ENCODE data around the gene SPRYD4.

DNA sequence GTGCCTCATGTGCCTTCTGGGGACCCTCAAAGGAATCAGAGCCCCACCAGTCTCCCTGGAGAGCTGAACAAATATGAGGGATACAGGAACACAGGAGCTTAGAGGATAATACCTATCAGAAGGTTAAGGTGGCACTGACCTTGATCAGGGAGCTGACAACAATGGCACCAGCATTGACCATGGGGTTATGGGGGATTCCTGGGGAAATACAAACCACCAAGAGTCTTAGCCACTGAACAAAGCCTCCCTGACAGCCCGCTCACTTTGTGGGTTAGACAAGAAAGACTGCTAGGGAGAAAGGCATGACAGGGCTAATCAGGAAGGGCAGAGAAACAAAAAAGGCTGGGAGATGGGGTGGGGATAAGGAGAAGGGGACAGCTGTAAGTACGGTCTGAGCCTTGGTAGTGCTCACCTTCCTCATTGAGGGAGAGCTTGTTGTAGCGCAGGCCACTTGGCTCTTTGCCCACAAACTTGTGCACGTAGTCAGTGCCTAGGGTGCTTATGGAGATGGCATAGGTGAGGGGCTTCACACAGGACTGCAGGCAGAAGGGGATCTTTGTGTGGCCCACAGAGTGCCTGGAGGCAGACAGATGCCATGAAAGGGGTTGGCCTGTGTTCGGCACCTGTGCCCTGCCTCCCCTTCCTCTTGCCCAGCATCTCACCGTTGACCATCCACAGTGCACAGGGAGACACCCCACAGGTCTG is 9.3 kb downstream of the SPRYD4 start:
- TF ChIP-seq, protein P1, sequence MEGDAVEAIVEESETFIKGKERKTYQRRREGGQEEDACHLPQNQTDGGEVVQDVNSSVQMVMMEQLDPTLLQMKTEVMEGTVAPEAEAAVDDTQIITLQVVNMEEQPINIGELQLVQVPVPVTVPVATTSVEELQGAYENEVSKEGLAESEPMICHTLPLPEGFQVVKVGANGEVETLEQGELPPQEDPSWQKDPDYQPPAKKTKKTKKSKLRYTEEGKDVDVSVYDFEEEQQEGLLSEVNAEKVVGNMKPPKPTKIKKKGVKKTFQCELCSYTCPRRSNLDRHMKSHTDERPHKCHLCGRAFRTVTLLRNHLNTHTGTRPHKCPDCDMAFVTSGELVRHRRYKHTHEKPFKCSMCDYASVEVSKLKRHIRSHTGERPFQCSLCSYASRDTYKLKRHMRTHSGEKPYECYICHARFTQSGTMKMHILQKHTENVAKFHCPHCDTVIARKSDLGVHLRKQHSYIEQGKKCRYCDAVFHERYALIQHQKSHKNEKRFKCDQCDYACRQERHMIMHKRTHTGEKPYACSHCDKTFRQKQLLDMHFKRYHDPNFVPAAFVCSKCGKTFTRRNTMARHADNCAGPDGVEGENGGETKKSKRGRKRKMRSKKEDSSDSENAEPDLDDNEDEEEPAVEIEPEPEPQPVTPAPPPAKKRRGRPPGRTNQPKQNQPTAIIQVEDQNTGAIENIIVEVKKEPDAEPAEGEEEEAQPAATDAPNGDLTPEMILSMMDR (conservative IDR thresholded peaks at IDR 0.05; ENCODE audit: low read length): no peak
- TF ChIP-seq EZH2phosphoT487 (IDR thresholded peaks at IDR 0.05; ENCODE audit: borderline replicate concordance): no peak

Measured in Loucy (cell line).